Aortic smooth muscle cell (primary cell): ENCODE measurements around the gene CD200R1L. TPM values are rescaled to one million over a fixed set of nuclear protein-coding genes. Genes with fewer than 3 reads are reported as not detected.

Experiments
- total RNA-seq: library from RNA; depleted of rRNA; stranded (reverse); fragments of >200 nt; gene quantifications from 2 replicates; pipeline ENCODE4 v1.2.3, GENCODE V29; 2014

The CD200R1L gene, protein sequence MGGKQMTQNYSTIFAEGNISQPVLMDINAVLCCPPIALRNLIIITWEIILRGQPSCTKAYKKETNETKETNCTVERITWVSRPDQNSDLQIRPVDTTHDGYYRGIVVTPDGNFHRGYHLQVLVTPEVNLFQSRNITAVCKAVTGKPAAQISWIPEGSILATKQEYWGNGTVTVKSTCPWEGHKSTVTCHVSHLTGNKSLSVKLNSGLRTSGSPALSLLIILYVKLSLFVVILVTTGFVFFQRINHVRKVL
- total RNA-seq, result not detected in 2 replicates

DNA sequence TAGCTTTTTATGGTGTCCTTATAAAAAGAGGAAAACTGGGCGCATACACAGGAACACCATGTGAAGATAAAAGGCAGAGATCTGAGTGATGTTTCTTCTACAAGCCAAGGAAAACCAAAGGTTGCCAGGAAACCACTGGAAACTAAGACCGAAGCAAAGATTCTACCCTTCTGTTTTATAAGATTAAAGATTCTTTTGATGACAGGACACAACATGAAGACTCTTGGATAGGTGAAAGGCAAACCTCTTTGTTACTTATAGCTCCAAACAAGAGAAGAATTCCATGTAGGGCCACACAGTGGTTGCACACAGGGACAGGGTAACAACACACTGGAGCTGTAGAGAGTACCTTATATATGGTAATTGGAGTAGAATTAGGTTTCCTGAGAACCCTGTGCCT lies at the start of gene CD200R1L:
CD200R1L (minus strand) TSS at position 101 of the 400 bp plus-strand sequence. CDS start 17,497 bp downstream, outside the sequence.

Other genes with a start within 250 kb of the CD200R1L start
- gene CCDC80, start 205.7 kb downstream of the CD200R1L start, total RNA-seq, result 378 and 1,219 TPM in 2 replicates
- 0.06 TPM in 1 of 2 replicates, not detected in the other for gene CD200R1, start 128.2 kb upstream of the CD200R1L start, total RNA-seq
- 33.2 and 34.1 TPM in 2 replicates for gene GTPBP8, start 144.1 kb upstream of the CD200R1L start, total RNA-seq